Progenitor cell of endocrine pancreas (in vitro differentiated cells): ENCODE measurements around the gene TCP11. TPM values are rescaled to one million over a fixed set of nuclear protein-coding genes. Genes with fewer than 3 reads are reported as not detected.

Experiments
- DNase-seq: peaks from one replicate; pipeline ENCODE4 v3.0.0; 2021; ENCODE audit warnings: low spot score; ENCODE audit not compliant: unreplicated experiment
- H3K27ac Mint-ChIP-seq: 2 replicates; pipeline ENCODE4 v1.8.0; 2021; ENCODE audit warnings: mild to moderate bottlenecking, moderate library complexity, mixed read lengths
- H3K27me3 Mint-ChIP-seq: 2 replicates; pipeline ENCODE4 v1.8.0; 2021; ENCODE audit warnings: mixed read lengths
- H3K36me3 Mint-ChIP-seq: 2 replicates; pipeline ENCODE4 v1.8.0; 2022; ENCODE audit warnings: mixed read lengths; ENCODE audit not compliant: insufficient read depth
- H3K4me1 Mint-ChIP-seq: 2 replicates; pipeline ENCODE4 v1.8.0; 2021; ENCODE audit warnings: low read depth, mixed read lengths
- H3K4me3 Mint-ChIP-seq: 2 replicates; pipeline ENCODE4 v1.8.0; 2021; ENCODE audit warnings: low read depth, mild to moderate bottlenecking, moderate library complexity, mixed read lengths
- H3K9me3 Mint-ChIP-seq: 2 replicates; pipeline ENCODE4 v1.8.0; 2021; ENCODE audit warnings: low read depth, mixed read lengths
- total RNA-seq: library from RNA; stranded (reverse); gene quantifications from 2 replicates; pipeline ENCODE4 v1.2.1, GENCODE V29; 2021
- TF ChIP-seq, protein P1 (sequence below): fragments of 200-600 bp; sonication (generic); IDR thresholded peaks from one replicate; pipeline ENCODE4 v1.5.0; 2021; ENCODE audit warnings: antibody characterized with exemption, mild to moderate bottlenecking; ENCODE audit not compliant: unreplicated experiment

The TCP11 gene
- total RNA-seq, 1 donor from 2014 or later: not detected

DNA sequence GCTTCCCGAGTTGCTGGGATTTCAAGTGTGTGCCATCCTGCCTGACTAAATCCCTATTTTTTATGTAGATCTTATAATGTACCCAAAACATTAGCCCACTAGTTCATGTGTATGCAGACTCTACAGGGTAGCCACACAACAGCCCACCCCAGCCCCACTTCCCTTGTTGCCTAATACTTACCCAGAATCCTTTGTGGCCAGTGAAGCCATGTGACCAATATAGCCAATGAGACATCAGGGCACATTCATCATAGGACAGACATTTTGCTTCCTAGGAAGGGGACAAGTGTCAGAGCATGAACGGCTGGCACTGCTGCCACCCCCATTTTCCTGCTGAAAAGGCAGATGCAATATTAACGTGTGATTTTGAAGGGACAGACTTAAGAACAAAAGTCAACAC is 36.0 kb upstream of the TCP11 start:
- Mint-ChIP-seq H3K27ac (no peak overlapping the region), H3K36me3 (no peaks in the 10 kb centered on the region), H3K27me3 (peaks cover 32% of the 10 kb centered on the region), H3K4me3 (no peak overlapping the region), H3K9me3 (no peaks in the 10 kb centered on the region), H3K4me1 (peaks cover 5% of the 10 kb centered on the region)
- TF ChIP-seq, protein P1, sequence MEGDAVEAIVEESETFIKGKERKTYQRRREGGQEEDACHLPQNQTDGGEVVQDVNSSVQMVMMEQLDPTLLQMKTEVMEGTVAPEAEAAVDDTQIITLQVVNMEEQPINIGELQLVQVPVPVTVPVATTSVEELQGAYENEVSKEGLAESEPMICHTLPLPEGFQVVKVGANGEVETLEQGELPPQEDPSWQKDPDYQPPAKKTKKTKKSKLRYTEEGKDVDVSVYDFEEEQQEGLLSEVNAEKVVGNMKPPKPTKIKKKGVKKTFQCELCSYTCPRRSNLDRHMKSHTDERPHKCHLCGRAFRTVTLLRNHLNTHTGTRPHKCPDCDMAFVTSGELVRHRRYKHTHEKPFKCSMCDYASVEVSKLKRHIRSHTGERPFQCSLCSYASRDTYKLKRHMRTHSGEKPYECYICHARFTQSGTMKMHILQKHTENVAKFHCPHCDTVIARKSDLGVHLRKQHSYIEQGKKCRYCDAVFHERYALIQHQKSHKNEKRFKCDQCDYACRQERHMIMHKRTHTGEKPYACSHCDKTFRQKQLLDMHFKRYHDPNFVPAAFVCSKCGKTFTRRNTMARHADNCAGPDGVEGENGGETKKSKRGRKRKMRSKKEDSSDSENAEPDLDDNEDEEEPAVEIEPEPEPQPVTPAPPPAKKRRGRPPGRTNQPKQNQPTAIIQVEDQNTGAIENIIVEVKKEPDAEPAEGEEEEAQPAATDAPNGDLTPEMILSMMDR: no peak
- DNase-seq: no peak

DNA sequence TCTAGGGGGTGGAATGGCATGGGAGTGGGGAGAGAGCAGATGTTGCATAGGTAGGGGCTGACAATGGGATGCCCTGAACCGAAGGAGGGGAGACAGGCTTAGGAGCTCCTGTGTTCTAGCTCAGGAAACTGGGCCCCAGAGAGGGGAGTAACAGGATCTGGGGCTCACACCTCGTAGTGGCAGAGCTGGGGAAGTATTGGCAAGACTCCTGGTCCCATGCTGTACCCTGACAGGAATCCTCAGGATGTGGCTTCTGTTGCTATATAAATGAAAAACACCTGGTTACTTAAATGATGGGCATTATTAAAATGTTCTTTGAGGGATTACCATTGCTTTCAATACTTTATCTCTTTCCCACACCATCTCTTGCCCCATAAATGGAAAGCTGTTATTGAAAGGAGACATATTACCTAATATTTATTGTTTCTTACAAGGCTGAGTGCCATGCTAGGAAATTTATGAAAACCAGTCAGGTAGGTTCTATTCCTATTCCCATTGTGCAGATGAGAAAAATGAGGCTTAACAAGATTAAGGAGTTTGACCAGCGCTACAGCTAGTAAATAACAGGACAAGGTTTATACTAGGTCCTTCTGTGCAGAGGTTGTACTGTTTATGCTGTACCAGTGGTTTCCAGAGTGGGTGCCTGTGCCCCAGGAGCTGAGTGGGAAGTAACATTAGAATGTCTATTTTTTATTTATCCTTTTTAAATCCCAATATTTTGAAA is 35.3 kb upstream of the TCP11 start:
- DNase-seq: no peak
- Mint-ChIP-seq H3K4me1 (peaks cover 5% of the 10 kb centered on the region), H3K36me3 (no peaks in the 10 kb centered on the region), H3K27me3 (peaks cover 29% of the 10 kb centered on the region), H3K4me3 (no peak overlapping the region), H3K9me3 (no peaks in the 10 kb centered on the region), H3K27ac (no peak overlapping the region)
- TF ChIP-seq, protein P1: no peak

DNA sequence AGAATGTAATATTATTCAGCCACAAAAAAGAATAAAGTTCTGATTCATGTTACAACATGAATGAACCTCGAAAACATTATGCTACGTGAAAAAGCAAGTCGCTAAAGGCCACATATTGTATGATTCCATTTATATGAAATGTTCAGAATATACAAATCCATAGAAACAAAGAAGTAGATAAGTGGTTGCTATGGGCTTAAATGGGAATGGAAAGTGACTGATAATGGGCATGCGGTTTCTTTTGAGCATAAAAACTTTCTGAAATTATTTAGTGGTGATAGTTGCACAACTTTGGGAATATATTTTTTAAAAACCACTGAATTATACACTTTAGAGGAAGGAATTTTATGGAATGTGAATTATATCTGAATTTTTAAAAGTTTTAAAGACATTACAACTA is 33.4 kb upstream of the TCP11 start:
- TF ChIP-seq, protein P1: no peak
- Mint-ChIP-seq H3K9me3 (peaks cover 2% of the 10 kb centered on the region), H3K36me3 (no peaks in the 10 kb centered on the region), H3K27me3 (peaks cover 23% of the 10 kb centered on the region), H3K4me3 (no peak overlapping the region), H3K4me1 (peaks cover 5% of the 10 kb centered on the region), H3K27ac (no peak overlapping the region)
- DNase-seq: no peak

DNA sequence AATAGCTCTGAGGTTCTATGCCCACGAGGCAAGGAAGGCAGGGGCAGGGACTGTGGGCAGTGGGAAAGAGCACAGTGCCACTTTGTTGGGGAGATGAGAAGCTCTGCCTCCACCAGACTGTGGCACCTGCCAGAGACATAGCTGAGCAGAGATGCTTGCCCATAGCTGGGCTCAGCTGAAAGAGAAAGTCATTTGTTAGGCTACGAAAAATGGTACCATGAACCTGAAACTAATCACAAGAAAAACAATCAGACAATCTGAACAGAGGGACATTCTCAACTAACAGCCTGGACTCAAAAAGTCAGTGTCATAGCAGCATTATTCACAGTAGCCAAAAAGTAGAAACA is 32.9 kb upstream of the TCP11 start:
- H3K27ac Mint-ChIP-seq: no peak overlapping the region
- DNase-seq: no peak
- H3K36me3 Mint-ChIP-seq: no peaks in the 10 kb centered on the region

DNA sequence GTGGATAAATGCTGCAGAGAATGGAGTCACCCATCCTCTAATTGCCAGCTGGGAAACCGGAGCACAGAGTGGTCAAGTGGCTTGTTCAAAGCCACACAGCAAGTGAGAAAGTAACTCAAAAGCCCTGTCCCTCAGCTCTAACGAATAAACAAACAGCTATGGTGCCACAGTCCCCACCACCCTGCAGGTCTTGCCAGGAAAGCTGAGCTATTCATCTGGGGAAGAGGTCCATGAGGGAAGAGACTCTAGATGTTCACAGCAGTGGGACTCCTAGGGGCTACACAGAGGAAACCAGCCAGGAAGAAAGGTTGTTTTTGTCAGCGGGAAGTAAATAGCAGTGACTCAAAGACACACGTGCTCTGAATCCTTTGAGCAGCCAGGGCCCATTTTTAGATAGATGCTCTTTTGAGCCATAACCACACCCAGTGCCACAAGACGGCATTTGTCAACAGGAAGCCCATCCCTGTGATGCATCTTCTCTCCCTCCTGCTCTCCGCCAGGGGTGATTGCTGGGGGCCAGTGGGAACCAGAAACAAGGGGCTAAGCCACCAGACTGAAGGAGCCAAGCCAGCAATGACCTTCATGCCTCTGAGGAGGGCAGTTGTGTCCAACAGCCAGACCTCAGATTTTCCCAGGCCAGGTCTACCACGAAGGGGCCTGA is 32.4 kb upstream of the TCP11 start:
- H3K4me3 Mint-ChIP-seq: no peak overlapping the region
- TF ChIP-seq, protein P1: no peak
- no peaks in the 10 kb centered on the region for H3K4me1 Mint-ChIP-seq
- peaks cover 21% of the 10 kb centered on the region for H3K27me3 Mint-ChIP-seq
- no peak for DNase-seq
- no peaks in the 10 kb centered on the region for H3K36me3 Mint-ChIP-seq
- H3K27ac Mint-ChIP-seq: no peak overlapping the region
- peaks cover 5% of the 10 kb centered on the region for H3K9me3 Mint-ChIP-seq

More for the DNA sequence above, 32.9 kb upstream of the TCP11 start:
- H3K4me3 Mint-ChIP-seq: no peak overlapping the region
- H3K4me1 Mint-ChIP-seq: peaks cover 4% of the 10 kb centered on the region
- H3K9me3 Mint-ChIP-seq: peaks cover 5% of the 10 kb centered on the region
- TF ChIP-seq, protein P1: no peak
- H3K27me3 Mint-ChIP-seq: peaks cover 23% of the 10 kb centered on the region
